8988T (cell line): ENCODE results near the gene PPARG.

Source experiments
- DNase-seq: peaks from one replicate; pipeline ENCODE4 v3.0.0; 2011

PPARG gene

DNA sequence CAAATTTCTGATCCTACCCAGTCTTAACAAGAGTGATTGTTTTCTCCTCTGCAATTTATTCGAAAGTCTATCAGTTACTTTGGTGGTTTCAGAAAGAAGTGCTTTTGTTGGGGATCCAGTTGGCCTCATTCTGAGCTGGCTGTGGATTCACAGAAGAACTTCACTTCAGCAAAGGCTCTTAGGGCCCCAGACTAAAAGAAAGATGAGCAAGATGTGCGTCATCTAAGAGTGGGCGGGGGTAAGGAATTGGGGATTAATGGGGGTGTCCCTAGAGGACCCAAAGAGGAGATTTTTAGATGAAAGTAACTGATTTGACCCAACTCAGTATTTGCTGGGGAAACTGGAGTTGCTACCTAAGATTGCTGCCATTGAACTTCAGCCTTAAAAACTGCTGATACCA, 131.5 kb downstream of the PPARG start:
- no peak for DNase-seq

DNA sequence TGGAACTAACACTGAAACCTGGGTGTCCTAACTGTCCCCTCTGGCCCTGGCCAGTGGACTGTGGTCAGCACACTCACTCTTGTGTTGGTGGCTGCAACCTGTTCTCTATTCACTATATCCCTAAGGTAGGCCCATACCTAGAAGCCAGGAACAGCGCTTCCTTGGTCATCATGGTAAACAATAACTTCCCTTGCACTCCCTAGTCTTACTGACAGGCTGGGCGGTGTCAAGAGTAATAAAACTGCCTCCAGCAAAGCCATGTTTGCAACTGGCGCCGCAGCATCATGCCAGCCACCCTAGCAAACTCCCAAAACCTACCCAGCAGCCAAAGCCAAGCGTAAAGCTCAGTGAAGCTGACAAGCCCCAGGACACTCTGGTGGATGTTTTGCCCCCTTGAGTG, 132.3 kb downstream of the PPARG start:
- DNase-seq, result no peak

- no peak for DNase-seq
Observed at GRCh38 chr3:12423131-12423530, 134.3 kb downstream of the PPARG start.

DNA sequence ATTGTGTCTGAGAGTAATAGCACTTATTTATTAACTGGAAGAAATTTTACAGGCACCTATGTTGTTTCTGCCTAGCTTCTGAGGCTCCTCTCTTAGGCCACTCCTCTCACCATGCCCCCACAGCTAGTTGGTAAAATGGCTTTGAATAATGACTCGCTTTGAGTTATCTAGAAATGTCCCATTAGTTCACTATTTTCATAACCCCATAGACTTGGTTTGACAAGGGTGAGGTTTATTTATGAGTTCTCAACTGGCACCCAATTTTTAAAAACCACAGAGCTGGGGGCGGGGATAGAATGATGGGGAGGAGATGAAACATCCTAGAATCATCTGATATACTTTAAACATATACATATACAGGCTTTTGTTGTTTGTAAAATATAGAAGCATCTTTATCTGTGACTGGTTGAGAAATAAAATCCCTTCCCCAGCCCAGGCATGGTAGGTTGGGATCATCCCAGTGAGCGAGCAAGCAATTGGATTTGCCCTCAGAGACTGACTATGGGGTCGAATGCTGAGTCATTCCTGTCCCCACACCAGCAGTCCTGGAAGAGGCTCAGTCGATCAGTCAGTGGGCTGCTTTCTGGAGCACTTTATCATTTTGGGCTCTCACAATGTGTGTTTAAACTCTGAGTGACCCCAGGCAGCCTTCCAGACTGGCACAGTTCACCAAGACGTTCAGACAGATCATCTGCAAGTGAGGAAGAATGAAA, 135.2 kb downstream of the PPARG start:
- no peak for DNase-seq

- DNase-seq, result no peak
Observed at GRCh38 chr3:12424635-12425319, 135.9 kb downstream of the PPARG start.

GRCh38 chr3:12425850-12426579, 137.1 kb downstream of the PPARG start:
- no peak for DNase-seq

- no peak for DNase-seq
Observed at GRCh38 chr3:12427551-12427950, 138.7 kb downstream of the PPARG start.

DNA sequence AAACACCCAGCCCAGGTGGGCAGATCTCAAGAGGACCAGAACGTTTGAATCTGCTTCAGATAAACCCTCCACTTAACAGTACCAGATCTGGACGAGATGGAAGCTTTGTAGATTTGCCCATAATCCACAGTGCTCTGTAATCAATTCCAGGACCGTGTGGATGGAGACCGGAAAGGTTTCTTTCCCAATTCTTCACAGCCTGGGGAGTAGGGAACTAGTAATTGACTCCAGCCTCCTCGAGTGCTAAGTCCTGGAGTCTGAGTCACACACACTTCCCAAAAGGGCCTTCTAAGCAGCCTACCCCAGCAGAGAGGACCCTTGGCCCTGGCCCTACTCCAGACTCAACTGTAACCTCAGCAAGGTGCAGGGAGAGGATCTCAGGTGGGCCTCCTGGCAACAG, 139.3 kb downstream of the PPARG start:
- no peak for DNase-seq

- no peak for DNase-seq
Observed at GRCh38 chr3:12430086-12430485, 141.2 kb downstream of the PPARG start.

DNA sequence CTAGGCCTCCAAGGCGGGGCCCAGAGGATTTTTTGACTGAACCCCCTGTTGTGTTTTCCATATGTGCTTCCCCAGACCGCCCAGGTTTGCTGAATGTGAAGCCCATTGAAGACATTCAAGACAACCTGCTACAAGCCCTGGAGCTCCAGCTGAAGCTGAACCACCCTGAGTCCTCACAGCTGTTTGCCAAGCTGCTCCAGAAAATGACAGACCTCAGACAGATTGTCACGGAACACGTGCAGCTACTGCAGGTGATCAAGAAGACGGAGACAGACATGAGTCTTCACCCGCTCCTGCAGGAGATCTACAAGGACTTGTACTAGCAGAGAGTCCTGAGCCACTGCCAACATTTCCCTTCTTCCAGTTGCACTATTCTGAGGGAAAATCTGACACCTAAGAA, 145.0 kb downstream of the PPARG start:
- no peak for DNase-seq

DNA sequence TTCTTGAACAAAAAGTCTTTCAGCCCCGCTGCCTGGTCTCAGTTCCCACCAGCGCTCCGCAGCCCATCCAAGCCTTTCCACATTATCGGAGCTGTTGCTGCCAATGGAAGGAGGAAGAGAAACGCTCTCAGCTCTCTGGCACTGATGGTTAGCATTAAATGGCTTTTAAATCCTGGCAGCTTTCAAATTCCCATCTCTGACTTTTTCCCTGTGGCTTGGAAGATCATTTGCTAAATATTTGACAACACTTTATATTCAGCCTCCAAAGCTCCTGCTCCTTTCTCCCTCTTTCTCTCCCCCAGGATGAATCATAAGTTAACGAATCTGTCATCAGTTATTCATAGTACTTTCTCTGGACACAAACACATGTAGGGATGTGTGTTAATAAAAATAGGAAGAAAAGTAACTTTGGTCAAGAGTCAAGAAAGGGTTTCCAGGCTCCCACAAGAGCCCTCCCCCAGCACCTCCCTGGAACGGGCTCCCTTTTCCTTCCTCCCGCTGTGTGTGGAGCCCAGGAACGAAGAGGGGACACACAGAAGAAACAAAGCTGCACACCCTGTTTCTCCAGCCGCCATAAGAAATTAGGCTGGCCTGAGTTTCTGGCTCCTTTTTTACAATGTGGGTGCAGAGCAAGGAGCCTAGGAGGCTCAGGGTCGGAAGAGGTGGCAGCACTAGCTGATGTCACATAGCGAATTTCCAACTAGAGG, 147.8 kb downstream of the PPARG start:
- DNase-seq, result no peak

DNA sequence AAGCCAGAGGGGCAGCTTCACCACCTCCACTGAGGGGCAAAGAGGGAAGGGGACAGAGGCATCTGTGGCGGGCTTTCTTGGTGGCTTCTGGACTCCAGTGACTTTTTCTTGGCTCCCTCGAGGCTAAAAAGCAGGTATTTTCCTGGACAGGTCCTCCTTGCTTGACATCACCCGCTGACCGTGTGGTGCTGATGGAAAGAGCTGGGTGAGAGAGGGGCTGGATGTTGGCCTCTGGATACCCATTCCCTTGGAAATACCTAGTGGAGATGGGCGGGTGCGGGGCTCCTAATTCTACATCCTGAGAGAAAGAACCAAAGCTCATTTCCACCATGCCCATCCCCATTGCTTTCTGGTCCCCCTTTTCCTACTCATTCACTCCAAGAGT, 148.3 kb downstream of the PPARG start:
- no peak for DNase-seq

GRCh38 chr3:12437861-12438260, 149.0 kb downstream of the PPARG start:
- DNase-seq, result no peak

- no peak for DNase-seq
Observed at GRCh38 chr3:12438318-12438717, 149.4 kb downstream of the PPARG start.

DNA sequence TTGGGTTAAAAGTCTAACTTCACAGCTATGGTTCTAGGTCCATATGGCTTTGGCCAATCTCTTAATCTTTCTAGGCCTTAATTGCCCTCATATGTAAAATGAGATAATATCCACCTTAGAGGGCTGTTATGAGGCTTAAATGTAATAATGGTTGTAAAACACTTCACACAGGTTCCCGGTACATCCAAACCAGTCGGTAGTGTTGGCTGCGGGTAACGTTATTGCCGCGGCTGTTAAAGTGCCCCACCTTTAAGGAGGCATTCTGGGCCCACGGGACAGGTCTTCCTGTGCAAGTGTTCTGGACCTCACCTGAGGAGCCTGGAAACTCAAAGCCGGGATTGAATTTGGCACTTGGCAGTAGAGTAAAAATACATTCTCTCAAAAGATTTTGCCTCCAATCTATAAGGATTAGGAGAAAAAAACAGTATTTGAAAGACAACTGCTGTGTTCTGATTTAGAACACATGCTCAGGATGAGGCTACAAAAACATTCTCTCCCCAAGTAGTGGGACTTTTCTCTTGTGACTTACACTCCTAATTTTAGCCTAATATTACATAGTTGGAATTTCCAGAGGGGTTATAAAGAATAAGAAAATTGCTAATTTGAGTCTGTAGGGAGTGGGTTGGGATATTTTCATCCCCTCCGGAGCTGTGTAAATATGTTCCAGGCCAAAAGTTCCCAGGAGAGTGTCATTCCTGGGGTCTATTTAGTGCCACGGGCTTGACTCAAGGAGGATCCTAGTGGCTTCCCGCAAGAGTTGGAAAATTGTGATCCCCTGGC, 150.5 kb downstream of the PPARG start:
- DNase-seq, result no peak

- DNase-seq, result no peak
Observed at GRCh38 chr3:12440927-12441714, 152.3 kb downstream of the PPARG start.

DNA sequence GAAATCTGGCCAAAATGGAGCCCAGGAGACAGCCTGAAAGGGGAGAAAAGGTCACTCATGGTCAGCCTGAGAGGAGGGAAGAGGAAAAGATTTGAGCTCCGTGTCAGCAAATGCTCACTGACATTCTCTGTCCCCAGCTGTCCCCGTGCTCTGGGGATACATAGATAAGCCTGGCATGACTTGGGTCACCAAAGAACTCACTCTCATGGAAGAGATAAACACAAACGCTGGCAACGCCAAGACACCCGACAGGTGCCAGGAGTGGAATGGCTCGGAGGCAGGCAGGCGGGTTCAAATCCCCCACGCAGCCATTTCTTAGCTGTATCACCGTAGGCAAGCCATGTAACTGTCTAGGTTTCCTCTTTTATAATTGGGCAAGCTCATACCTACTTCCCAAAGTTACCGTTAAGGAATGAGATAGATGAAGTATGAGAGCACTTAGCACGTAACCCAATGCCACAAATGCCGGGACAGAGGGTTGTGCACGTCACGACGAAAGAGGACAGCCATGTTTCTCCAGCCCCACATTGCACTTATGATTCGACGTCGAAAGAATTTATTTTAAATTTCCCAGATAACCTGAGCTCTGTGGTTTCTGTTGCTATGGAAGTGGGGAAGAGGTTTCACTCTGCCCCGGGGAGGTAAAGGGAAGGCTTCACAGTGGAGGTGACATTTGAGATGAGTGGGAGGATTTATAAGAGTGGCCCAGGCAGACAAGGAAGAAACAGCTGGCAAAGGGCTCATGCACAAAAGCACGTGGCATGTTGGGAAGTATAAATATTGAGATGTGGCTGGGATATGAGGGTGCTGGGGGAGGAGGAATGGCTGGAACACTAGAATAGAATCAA, 154.0 kb downstream of the PPARG start:
- no peak for DNase-seq

GRCh38 chr3:12443781-12444522, 155.1 kb downstream of the PPARG start:
- no peak for DNase-seq

- DNase-seq, result no peak
Observed at GRCh38 chr3:12444582-12445471, 156.0 kb downstream of the PPARG start.
